GOT3 (cell line): ENCODE results near the gene GDPD1.

Experiments
- DNase-seq: peaks from one replicate; lab custom pipeline; 2025; ENCODE audit warnings: mixed read lengths; lab: John Stamatoyannopoulos, UW

The GDPD1 gene

DNA sequence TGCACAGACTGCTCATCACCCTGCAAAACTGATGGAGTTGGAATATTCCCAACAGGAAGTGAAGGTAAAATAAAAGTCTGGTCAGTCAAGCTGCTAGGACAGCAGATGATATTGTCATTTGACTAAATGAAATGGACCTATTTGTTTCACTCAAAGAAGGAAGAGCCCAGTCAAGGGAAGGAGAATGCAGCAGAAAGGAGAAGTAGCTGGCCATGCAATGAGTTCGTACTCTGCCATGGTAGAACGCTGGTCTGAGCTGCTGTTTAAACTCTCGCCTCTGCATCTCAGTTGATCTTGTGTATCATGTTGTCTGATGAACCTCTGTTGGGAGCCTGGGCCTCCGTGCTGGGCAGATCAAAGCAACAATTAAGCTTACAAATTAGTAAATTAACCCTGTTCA, 95.6 kb downstream of the GDPD1 start:
- DNase-seq: no peak
